IPS DF 4.7 (cell line): ENCODE results near the gene WNT5A.

Source experiments
- DNase-seq: peaks from one replicate; pipeline ENCODE4 v3.0.0-alpha.2; 2013; ENCODE audit warnings: low spot score; ENCODE audit errors: extremely low read depth

WNT5A gene

GRCh38 chr3:55486857-55487380, at the start of gene WNT5A:
Gene WNT5A, minus strand, starts transcription at chr3:55487306. Its CDS starts 321 bp downstream, at chr3:55486985.
- no peak for DNase-seq

- DNase-seq = no peak
These were observed 47.8 kb upstream of the WNT5A start for GRCh38 chr3:55534876-55535275.

GRCh38 chr3:55532806-55533205, 45.7 kb upstream of the WNT5A start:
- no peak for DNase-seq

- no peak for DNase-seq
These were observed 44.2 kb upstream of the WNT5A start for GRCh38 chr3:55531321-55531720.

GRCh38 chr3:55527361-55527760, 40.3 kb upstream of the WNT5A start:
- DNase-seq = no peak

GRCh38 chr3:55526332-55527030, 39.4 kb upstream of the WNT5A start:
- DNase-seq = no peak

GRCh38 chr3:55525436-55525835, 38.3 kb upstream of the WNT5A start:
- no peak for DNase-seq

GRCh38 chr3:55524565-55525244, 37.6 kb upstream of the WNT5A start:
- no peak for DNase-seq

- DNase-seq = no peak
These were observed 36.4 kb upstream of the WNT5A start for GRCh38 chr3:55523471-55523870.

- no peak for DNase-seq
These were observed 34.8 kb upstream of the WNT5A start for GRCh38 chr3:55521738-55522421.

- DNase-seq = no peak
These were observed 34.1 kb upstream of the WNT5A start for GRCh38 chr3:55521064-55521737.

- DNase-seq = no peak
These were observed 31.9 kb upstream of the WNT5A start for GRCh38 chr3:55519019-55519418.

- no peak for DNase-seq
These were observed 31.3 kb upstream of the WNT5A start for GRCh38 chr3:55518451-55518850.

- DNase-seq = no peak
These were observed 29.4 kb upstream of the WNT5A start for GRCh38 chr3:55516392-55517030.

GRCh38 chr3:55515550-55516246, 28.6 kb upstream of the WNT5A start:
- no peak for DNase-seq

- DNase-seq = no peak
These were observed 27.9 kb upstream of the WNT5A start for GRCh38 chr3:55514962-55515361.

GRCh38 chr3:55512571-55513343, 25.7 kb upstream of the WNT5A start:
- DNase-seq = no peak

GRCh38 chr3:55511895-55512570, 24.9 kb upstream of the WNT5A start:
- no peak for DNase-seq

- DNase-seq = no peak
These were observed 21.2 kb upstream of the WNT5A start for GRCh38 chr3:55508335-55508734.
